GM12801 (cell line): ENCODE data around the gene HOOK2.

Experiments
- TF ChIP-seq, protein P1 (sequence below): IDR thresholded peaks from one replicate; pipeline ENCODE4 v1.5.1; 2011; ENCODE audit warnings: control low read depth; ENCODE audit not compliant: insufficient read length; ENCODE audit errors: extremely low read depth

HOOK2 gene

GRCh38 chr19:12763100-12763499 is 12.3 kb downstream of the HOOK2 start:
- TF ChIP-seq, protein P1, sequence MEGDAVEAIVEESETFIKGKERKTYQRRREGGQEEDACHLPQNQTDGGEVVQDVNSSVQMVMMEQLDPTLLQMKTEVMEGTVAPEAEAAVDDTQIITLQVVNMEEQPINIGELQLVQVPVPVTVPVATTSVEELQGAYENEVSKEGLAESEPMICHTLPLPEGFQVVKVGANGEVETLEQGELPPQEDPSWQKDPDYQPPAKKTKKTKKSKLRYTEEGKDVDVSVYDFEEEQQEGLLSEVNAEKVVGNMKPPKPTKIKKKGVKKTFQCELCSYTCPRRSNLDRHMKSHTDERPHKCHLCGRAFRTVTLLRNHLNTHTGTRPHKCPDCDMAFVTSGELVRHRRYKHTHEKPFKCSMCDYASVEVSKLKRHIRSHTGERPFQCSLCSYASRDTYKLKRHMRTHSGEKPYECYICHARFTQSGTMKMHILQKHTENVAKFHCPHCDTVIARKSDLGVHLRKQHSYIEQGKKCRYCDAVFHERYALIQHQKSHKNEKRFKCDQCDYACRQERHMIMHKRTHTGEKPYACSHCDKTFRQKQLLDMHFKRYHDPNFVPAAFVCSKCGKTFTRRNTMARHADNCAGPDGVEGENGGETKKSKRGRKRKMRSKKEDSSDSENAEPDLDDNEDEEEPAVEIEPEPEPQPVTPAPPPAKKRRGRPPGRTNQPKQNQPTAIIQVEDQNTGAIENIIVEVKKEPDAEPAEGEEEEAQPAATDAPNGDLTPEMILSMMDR, result no peak

GRCh38 chr19:12759686-12760085 is 15.7 kb downstream of the HOOK2 start:
- TF ChIP-seq, protein P1, result no peak

DNA sequence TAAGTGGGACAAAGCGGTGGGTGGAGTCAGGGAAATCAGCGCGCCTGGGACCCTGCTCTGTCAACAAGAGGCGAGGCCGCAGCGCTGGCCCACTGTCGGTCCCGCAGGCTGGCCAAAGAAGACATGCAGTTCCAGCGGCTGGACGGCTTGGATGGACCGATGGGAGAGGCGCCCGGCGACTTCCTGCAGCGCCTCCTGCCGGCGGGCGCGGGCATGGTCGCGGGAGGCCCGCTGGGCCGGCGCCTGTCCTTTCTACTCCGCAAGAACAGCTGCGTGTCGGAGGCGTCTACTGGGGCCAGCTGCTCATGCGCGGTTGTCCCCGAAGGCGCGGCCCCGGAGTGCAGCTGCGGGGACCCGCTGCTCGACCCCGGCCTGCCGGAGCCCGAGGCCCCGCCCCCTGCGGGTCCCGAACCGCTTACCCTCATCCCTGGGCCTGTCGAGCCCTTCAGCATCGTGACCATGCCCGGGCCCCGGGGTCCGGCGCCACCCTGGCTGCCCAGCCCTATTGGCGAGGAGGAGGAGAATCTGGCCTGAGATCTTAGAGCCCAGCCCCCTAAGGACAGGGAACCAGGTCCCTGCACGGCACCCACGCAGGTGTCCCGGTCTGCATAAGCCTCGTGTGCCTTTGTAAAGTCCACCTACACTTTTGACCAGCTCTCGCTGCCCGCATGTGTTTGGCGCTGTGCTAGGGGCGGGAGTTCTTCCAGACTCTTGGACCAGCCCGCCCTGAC is 17.6 kb downstream of the HOOK2 start:
- TF ChIP-seq, protein P1, result no peak

GRCh38 chr19:12756150-12756883 is 19.0 kb downstream of the HOOK2 start:
- TF ChIP-seq, protein P1, result no peak

DNA sequence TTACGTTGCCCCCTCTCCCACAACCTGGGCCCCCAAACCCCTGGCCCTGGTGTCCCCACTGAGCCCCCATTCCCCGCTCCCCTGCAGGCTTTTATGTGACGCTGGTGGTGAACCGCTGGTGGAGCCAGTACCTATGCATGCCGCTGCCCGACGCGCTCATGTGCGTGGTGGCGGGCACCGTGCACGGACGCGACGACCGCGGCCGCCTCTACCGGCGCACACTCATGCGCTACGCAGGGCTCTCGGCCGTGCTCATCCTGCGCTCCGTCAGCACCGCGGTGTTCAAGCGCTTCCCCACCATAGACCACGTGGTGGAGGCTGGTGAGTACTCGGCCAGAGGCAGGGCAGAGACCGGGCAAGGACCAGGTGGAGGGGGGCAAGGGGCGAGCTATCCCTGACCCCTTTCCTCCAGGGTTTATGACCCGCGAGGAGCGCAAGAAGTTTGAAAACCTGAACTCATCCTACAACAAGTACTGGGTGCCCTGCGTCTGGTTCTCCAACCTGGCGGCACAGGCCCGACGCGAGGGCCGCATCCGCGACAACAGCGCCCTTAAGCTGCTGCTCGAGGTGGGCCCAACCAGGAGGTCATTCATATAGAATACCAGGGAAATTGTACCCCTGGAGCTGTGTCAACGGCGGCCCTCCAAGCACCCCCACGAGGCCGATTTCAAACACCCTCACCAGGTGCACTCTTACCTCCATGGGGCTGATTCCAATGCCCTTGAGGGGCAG is 20.7 kb downstream of the HOOK2 start:
- TF ChIP-seq, protein P1, result no peak

GRCh38 chr19:12752056-12752781 is 23.1 kb downstream of the HOOK2 start:
- TF ChIP-seq, protein P1, result no peak

DNA sequence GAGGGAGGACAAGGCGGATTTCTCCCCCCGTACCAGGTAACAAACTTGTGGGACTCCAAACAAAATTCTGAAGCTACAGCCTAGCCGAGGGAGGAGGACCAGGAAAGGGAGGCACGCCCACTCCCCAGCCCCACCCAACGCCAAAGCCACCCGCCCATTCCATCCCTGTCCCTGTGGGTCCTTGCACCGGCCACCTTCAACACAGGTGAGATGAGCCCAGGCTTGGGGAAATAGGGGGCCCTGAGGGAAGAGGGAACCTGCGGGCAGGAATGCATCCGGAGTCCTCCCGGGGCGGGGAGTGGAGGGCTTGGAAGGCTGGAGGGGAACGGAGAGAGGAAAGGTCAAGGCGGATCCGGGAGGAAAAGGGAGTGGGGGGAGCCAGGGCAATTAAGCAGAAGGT is 23.7 kb downstream of the HOOK2 start, which contains the start of gene BEST2:
Gene BEST2 (plus strand): TSS at position 157 of the 400 bp plus-strand sequence. CDS start 802 bp downstream, outside the sequence.
- TF ChIP-seq, protein P1, result no peak
